Cerebellar nuclear complex (tissue), 1 donor: Measurements from ENCODE around the gene PRSS1.
"Not testable (repeated sequence)": the region's sequence is repeated elsewhere in the genome, so short reads cannot be mapped to it uniquely, and the experiment has no call there.

Source experiments
- DNase-seq, 2 experiments: peaks; one replicate each; lab custom pipeline; 2025; lab: John Stamatoyannopoulos, UW

The PRSS1 gene

DNA sequence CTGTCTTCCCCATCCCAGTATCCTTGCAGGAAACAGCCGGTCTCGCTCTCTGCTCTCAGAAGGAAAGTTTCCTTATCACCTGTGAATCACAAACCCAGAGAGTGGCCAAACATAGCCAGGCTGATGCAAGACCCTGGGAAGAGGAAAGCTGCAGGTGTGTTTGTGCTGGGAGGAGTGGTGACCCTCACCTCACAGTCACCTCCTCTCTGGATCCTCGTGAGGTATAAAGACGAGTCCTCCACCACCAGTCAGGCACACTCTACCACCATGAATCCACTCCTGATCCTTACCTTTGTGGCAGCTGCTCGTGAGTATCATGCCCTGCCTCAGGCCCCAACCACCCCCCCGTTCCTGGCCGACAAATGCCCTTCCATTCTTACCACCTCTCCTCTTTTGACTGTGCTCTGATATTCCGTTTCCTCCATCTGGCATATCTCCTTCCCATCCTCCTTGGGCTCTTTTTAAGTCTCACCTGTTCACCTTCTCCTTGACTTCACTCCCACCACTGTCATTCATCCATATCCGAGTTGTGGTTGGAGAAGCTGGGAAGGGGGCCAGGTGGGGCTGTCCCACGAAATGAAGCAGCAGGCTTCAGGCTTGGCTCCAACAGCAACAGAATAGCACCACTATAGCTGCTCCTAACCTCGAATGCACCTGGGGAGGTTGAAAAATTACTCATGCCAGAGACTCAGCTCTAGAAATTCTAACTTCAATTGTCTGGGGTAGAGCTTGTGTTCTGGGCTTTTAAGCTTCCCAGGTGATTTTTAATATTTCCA lies at the start of gene PRSS1:
Gene PRSS1 (plus strand): TSS at position 255 of the 776 bp plus-strand sequence. CDS start 13 bp downstream, at position 268.
- no peak for DNase-seq

DNA sequence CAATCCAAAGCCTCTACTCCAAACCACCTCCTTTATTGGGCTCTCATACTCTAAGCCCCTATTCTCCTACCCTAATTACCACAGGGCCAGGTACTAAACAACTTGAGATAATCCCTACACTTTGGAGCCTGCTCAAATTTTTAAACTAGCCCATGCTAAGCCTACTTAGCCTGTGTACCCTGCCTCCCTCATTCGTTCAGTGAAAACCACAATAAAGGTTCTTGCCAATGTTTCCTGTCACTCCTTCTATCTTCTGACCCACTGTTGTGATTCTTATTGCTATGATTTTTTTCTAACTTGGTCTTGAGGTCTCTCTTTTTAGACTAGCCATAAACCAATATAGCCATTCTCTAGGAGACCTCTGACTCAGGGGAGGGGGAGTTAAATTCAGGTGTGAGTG lies 48.3 kb upstream of the PRSS1 start:
- not testable (repeated sequence) for DNase-seq

DNA sequence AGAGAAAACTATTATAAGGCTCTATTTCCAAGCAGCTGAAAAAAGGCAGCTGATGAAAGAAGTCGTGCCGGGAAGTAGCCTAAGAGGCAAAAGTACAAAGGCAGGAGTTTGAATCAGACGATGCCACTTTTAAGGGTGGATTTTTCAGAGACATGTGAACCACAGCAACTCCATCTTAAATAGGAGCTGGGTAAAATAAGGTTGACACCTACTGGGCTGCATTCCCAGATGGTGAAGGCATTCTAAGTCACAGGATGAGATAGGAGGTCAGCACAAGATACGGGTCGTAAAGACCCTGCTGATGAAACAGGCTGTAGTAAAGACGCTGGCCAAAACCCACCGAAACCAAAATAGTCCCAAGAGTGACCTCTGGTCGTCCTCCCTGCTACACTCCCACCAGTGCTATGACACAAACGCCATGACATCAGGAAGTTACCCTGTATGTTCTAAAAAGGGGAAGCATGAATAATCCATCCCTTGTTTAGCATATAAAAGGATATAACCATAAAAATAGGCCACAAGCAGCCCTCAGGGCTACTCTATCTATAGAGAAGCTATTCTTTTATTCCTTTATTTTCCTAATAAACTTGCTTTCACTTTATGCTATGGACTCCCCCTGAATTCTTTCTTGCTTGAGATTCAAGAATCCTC lies 45.5 kb upstream of the PRSS1 start:
- no peak for DNase-seq

DNA sequence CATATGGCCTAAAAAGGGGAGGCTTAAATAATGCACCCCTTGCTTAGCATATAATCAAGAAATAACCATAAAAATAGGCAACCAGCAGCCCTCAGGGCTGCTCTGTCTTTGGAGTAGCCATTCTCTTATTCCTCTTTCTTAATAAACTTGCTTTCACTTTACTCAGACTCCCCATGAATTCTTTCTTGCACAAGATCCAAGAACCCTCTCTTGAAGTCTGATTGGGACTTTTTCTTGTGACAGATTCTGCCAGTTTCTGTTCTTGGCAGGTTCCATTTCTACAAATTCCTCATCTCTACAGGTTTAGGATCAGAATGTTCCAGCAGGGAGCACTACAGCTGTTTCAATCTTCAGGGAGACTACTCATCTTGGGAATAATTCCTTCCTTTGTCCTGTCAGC lies 40.5 kb upstream of the PRSS1 start:
- DNase-seq = not testable (repeated sequence)

DNA sequence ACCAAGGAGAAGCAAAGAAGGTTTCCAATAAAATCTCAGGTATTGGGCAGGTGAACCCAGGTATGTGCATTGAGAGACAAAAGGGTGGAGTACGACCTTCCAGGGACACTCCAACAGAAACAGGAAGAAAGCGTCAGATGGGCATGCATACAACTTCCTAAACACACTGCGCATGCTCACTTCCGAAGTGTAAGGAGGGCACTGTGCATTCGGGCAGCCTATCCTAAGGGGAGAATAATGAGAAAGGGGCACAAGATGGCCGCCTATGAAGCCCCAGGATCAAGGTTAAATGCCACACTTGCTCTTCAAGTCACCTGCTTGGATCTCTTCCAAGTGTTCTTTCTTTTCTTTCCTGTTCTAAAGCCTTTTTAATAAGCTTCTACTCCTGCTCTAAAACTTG lies 39.4 kb upstream of the PRSS1 start:
- no peak for DNase-seq

DNA sequence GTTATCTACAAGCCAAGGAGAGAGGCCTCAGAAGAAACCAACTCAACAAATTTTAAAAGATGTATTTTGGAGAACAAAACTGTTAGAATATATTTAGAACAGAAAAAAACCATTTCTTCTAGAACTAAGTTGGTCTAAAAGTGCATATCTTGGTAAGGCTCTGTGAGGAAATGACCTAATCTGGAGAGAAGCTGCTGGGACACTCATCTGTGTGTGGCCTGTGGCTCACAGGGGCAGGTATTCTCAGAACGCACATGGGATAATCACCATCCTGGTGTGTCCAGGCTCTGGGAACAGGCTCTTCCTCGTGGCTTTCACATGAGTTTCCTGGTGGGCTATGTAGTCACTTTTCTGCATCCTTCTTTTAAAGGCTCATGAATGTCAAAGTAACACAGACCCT lies 38.1 kb upstream of the PRSS1 start:
- DNase-seq = no peak

DNA sequence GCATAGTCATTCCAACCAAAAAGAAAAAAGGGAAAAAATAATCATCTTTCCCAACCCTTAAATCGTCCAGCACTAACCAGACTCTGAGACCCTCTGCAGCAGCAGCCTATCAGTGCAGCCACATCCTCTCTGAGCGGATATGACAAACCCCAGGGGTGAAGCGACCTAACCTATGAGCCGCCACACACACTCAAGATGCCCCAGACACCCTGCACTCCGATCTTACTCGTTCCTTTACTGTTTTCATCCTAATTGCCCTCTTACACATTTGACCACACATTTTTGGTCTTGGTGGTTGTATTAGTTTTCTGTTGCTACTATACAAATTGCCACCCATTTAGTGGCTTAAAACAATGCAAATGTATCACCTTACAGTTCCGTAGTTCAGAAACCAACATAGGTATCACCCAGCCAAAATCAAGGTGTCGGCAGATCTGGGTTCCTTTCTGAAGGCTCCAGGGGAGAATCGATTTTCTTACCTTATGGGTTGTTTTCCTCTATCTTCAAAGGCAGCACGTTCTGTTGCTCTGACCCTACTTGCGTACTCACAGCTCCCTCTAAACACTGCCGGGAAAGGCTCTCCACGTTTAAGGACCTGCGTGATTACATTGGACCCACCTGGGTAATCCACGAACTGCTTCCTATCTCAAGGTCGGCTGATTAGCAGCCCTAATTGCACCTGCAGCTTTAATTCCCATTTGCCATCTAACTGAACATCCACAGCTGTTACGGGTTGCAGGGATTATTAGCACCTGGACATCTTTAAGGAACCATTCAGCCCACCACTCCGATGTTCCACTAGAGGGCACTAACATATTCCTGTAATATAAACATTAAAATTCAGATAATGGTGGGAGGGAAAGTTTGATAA lies 37.3 kb upstream of the PRSS1 start:
- no peak for DNase-seq

DNA sequence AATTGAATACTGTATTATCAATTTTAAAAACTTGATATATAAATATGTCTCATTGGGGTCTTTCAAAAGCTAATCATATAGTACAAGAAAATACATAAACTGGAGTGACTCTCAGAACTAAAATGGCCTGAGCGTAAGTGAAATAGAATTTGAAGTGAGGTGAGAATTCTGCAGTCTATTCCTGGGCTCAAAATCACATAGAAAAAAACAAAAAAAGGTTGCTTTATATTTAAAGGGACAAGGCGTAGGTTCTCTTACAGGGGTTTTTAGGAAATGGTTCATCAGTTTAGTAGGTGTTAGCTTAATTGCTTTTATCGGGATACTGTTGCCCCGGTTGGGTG lies 36.7 kb upstream of the PRSS1 start:
- no peak for DNase-seq

DNA sequence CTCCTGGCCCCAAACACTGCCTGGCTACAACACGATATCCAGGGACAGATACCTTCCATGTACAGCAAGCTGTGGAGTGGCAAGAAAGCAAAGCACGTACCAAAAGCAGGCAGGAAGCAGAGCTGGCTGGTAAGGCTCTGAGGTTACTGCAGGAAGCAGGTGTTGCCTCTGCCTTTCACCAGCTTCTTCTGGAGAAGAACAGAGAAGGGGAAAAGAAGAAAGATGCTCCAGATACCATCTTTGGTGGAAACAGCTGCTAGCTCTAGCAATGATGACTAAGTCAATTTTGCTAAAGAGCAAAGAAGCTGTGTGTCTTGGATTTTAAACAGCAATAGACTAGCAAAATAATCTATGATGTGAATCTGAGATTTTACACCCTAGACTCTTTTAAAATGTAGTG lies 34.9 kb upstream of the PRSS1 start:
- no peak for DNase-seq

DNA sequence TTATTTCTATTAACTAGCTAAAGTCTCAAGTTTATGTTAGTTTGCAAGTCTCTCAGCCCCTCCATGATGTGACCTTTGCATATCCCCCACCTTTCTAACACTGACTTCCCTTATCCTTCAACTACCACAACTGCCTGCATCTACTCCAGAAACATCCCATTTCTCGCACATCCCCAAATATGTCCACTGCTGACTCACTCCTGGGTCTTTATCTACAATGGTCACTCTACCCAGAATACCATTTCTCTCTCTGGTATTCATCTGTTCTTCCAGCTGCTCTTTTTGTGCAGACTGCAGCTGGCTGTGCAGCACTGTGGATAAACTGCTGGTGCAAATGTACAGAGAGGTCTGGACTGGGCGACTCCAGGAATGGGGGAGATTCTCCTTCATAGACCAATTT lies 32.7 kb upstream of the PRSS1 start:
- no peak for DNase-seq

DNA sequence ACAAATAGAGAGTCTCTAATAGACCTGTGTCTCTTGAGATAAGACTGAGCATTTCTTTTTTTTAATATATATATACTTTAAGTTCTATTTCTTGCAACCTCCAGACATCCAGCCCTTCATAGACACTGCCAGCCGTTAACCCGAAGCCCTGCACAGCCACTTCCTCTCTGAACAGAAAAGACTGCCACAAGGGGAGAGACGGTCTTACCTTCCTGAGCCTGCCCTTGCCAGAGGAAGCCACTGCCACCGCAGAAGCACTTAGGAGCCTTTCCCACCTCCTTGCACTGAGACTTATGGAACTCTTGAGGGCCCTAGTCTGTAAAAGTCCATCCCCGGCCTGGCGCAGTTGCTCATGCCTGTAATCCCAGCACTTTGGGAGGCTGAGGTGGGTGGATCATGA lies 31.8 kb upstream of the PRSS1 start:
- no peak for DNase-seq

DNA sequence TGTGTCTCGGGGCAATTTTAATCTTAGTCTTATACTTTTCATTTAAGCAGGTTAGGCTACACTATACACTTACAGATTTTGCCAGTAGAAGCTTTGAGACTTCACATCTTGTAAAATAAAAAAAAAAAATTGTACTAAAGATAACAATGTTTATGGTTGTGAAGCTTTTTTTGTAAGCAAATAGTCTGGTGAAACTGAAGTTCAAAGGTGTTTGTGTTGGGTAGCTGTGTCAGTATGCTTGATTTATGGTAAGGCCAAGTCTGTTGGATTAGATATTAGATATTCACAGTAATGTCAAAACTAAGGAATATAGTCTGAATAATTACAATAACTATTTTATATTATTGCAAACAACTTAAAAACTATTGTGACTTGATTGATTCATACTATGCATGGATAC lies 31.0 kb upstream of the PRSS1 start:
- DNase-seq = no peak

DNA sequence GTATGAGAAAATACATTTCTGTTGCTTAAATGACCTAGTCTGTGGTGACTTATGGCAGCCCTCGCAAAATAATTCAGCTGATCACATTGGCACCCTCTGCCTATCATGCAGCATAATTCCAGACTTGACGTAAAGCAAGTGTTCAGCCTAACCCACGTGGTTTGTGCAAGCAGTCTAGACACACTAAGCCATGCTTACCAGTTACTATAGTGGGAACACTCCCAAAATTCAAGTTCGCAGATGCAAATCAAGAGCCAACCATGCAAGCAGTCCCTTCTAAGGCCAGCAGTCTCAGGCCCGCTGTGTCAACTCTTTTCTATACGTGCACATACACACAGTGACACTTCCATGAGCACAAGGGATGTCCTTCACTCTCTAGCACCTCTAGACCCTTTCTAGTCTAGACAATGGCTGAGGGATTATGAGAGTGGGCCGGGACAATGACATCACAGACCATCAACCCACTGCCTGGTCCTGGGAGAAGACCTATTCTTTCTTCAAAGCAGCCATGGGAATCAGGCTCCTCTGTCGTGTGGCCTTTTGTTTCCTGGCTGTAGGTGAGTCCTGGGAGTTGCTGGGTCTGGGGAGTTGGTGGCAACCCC lies 29.0 kb upstream of the PRSS1 start:
- DNase-seq = no peak

DNA sequence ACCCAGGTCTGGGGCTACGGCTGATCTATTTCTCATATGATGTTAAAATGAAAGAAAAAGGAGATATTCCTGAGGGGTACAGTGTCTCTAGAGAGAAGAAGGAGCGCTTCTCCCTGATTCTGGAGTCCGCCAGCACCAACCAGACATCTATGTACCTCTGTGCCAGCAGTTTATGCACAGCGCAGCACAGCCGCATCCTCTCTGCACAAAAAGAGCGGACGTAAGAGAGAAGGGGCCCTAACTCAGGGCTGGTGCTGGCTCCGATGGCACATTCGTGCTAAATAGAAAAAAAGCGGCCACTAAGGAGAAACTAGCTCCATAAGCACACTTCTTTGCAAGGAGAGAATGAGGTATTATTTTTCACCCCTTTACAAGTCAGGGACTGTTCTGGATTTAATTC lies 28.3 kb upstream of the PRSS1 start:
- no peak for DNase-seq

DNA sequence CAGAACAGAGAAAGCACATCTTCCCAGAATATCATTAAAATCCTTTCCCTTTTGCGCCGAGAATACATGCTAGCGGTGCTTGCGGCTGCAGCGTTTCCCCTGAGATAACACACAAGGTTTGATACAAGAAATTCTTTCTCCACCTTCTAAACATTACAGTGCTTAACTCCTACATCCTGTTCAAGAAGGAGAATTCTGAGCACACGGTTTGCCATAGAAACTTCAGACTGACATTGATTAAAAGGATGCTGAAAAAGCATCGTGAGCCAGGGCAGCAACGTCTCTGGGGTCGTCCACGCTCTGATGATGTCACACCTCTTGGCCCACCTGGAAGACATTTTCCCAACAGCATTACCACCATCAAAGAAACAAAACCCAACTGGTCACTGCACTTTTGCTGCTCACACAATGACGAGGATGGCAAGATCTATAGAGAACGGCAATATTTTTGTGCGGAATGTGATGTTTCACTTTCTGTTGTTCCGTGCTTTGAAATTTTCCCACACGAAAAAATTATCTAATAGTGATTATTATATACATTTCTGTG lies 27.0 kb upstream of the PRSS1 start:
- no peak for DNase-seq

DNA sequence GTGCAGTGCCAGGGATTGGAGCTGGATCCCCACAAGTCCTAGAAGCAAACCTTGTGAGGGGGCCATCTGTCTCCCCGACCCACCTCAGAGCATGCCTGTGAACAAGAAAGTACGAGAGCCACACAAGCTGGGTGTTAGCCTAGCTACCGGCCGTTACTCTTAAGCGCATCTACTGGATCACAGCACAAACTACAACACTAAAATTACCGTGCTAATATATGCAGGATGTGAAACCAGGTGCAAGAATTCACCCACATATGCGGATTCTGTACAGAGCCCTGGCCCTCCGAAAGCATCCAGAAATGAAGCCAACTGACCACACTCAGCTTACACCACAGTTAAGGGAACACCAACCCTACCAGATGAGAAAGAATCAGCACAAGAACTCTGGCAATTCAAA lies 16.0 kb upstream of the PRSS1 start:
- no peak for DNase-seq

DNA sequence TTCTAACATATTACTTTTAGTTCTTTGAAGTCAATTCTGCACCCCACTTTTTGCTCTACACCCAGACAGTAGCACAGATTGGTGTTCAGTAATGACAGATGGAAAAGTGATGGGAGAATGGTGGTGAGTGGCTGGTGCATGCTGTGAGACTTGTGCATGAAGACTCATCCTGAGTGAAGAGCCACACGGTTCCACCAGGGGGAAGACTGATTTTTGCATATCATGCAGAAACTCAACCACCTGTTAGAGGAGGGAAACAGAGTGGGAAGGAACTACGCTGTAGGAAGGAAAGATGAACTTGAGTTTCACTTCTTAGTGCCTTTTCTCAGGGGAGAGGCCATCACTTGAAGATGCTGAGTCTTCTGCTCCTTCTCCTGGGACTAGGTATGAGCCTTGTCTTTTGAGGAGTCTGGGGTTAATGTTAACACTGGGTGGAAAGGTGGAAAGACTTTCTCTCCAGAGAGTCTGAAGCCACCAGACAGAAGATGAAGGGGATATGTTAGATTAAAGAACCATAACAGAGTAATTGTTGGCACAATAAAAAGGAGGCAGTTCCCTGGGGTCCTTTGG lies 9.3 kb upstream of the PRSS1 start:
- DNase-seq = no peak

DNA sequence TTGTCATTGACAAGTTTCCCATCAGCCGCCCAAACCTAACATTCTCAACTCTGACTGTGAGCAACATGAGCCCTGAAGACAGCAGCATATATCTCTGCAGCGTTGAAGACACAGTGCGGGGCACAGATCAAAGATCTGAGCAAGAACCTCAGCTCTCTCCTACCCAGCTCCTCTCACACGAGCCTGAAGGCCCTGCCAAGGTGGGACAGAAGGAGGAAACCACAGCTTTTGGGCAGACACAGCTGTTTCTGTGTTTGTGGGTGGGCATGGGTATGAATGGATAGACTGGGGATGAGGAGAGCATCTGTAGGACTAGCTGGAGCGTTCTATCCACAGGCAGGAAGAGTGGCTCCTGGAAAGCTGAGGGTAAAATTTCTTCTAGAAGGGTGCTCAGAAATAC lies 8.5 kb upstream of the PRSS1 start:
- DNase-seq = no peak

DNA sequence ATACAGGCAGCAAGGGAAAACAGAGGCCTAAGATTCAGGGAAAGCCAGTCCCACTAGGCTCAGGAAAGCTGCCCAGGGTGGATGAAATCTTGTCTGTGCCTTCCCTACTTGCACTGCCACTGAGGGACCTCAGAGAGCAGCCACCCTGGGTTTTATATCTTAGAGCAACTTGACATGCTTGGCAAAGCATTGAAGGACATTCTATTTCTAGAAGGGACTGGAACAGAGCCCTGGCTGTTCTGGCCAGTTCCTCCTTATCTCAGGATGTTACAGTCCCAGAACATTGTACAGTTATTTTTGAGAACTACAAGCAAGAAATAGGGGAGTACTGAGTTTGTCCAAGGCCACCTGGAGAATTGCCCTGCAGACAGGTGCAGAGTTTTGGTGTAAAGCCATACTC lies 7.3 kb upstream of the PRSS1 start:
- peak in 1 of 2 experiments; percentile 64 for DNase-seq

DNA sequence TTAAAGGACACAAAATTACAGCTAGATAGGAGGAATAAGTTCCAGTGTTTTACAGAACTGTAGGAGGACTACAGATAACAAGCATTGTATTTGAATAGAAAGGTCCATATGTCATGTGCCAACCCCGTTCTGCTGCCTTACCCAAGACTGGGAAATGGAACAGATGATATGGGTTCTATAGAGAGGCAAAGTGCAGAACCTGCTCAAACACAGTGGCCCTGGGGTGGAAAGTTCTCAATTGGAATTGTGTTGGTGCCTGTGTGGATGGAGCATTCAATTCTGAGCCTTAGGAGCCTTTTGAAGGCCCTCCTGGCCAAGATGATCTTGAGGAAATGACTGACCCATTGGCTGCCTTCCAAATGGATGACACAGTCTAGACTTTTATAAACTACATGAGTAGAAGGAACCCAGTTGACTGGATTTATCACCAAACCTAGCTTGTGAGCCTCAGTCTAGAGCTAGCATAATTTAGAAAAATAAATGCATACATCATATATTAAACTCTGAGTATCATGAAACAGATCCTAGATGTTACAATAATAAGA lies 4.1 kb upstream of the PRSS1 start:
- DNase-seq = no peak

DNA sequence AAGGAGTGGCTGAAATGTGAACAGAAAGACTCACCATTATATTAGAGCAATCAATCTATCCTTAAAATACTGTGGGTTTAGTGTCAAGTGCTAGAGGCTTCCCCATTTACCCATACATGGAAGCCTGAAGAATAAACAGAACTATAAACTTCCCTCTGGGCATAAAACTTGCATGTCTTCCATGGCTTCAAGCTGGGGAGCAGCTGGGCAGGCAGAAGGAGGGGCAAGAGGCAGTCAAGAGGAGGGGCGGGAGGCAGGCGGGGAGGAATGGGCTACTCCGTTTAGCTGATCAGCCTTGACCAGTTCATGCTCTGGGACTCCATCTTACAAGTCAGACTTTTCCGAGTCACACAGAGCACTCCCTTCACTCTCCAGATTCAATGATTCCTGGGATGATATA lies 3.5 kb upstream of the PRSS1 start:
- no peak for DNase-seq

DNA sequence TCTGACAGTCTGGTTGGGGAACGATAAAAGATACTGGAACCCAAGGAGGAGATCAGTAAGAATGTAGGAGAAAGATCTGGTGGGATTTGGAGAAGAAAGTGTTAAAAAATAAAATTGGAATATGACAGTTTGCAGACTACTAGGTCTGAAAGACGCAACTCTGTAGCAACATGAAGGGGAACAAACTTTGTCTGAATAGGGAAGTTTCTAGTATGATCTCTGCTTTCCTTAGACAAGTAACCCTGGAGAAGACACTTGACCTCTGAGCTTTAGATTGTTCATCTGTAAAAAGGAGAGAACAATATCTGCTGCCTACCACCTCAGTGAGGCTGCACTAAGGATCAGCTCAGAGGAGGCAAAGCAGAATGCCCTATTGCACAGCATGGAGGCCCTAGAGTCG lies 3.0 kb upstream of the PRSS1 start:
- no peak for DNase-seq
